Skeletal muscle satellite cell (primary cell): Measurements from ENCODE around the gene IL11RA.
A peak's percentile ranks its signal among the peaks of the same experiment; 100 is the strongest.

Source experiments
- H3K27me3 ChIP-seq: 2 replicates; pipeline ENCODE4 v1.7.0; 2013; ENCODE audit warnings: low read length; ENCODE audit not compliant: control insufficient read depth, insufficient read depth
- H3K36me3 ChIP-seq: 2 replicates; pipeline ENCODE4 v1.7.0; 2013; ENCODE audit warnings: mild to moderate bottlenecking, control low read depth, low read length; ENCODE audit not compliant: insufficient read depth
- H3K4me1 ChIP-seq: 2 replicates; pipeline ENCODE4 v1.7.0; 2013; ENCODE audit warnings: low read length; ENCODE audit not compliant: control insufficient read depth, insufficient read depth
- H3K4me2 ChIP-seq: 2 replicates; pipeline ENCODE4 v1.7.0; 2013; ENCODE audit warnings: mild to moderate bottlenecking, low read length
- H3K4me3 ChIP-seq: 2 replicates; pipeline ENCODE4 v1.7.0; 2013; ENCODE audit warnings: low read length
- H3K9ac ChIP-seq: 2 replicates; pipeline ENCODE4 v1.7.0; 2013; ENCODE audit warnings: mild to moderate bottlenecking, low read depth, low read length, moderate library complexity
- H3K9me3 ChIP-seq: replicated peaks from 2 replicates; pipeline ENCODE4 v1.7.0; 2013; ENCODE audit warnings: mild to moderate bottlenecking, control low read depth, low read length

Gene IL11RA

GRCh38 chr9:34647084-34647403, 4.9 kb upstream of the IL11RA start:
- H3K36me3 ChIP-seq: peaks cover 20% of the 10 kb centered on the region
- peak overlapping the region; percentile 92 for H3K9ac ChIP-seq
- H3K9me3 ChIP-seq: no peaks in the 10 kb centered on the region
- no peaks in the 10 kb centered on the region for H3K27me3 ChIP-seq
- H3K4me1 ChIP-seq: peaks cover 29% of the 10 kb centered on the region
- H3K4me3 ChIP-seq: peak overlapping the region; percentile 93
- peak overlapping the region; percentile 96 for H3K4me2 ChIP-seq

- Histone ChIP-seq H3K4me1 (peaks cover 35% of the 10 kb centered on the region), H3K9me3 (no peaks in the 10 kb centered on the region), H3K9ac (peak overlapping the region; percentile 92), H3K4me3 (peak overlapping the region; percentile 93), H3K36me3 (peaks cover 20% of the 10 kb centered on the region), H3K4me2 (peak overlapping the region; percentile 96), H3K27me3 (no peaks in the 10 kb centered on the region)
Measured at GRCh38 chr9:34647651-34648050, 4.3 kb upstream of the IL11RA start.

- Histone ChIP-seq H3K27me3 (no peaks in the 10 kb centered on the region), H3K4me2 (no peak overlapping the region), H3K9ac (no peak overlapping the region), H3K4me1 (peaks cover 45% of the 10 kb centered on the region), H3K9me3 (no peaks in the 10 kb centered on the region), H3K36me3 (peaks cover 20% of the 10 kb centered on the region), H3K4me3 (no peak overlapping the region)
Measured at GRCh38 chr9:34648673-34649072, 3.3 kb upstream of the IL11RA start.

GRCh38 chr9:34650816-34651215, 1.2 kb upstream of the IL11RA start:
- H3K9ac ChIP-seq: peak overlapping the region; percentile 81
- no peaks in the 10 kb centered on the region for H3K27me3 ChIP-seq
- no peaks in the 10 kb centered on the region for H3K9me3 ChIP-seq
- H3K4me1 ChIP-seq: peaks cover 58% of the 10 kb centered on the region
- H3K36me3 ChIP-seq: peaks cover 20% of the 10 kb centered on the region
- H3K4me2 ChIP-seq: peak overlapping the region; percentile 96
- peak overlapping the region; percentile 71 for H3K4me3 ChIP-seq

- Histone ChIP-seq H3K27me3 (no peaks in the 10 kb centered on the region), H3K9me3 (no peaks in the 10 kb centered on the region), H3K9ac (peak overlapping the region; percentile 81), H3K4me2 (peak overlapping the region; percentile 96), H3K4me3 (peak overlapping the region; percentile 71), H3K36me3 (peaks cover 20% of the 10 kb centered on the region), H3K4me1 (peaks cover 54% of the 10 kb centered on the region)
Measured at GRCh38 chr9:34651321-34651720, 664 bp upstream of the IL11RA start.

GRCh38 chr9:34652602-34653000, 616 bp downstream of the IL11RA start:
- Histone ChIP-seq H3K9me3 (no peaks in the 10 kb centered on the region), H3K4me2 (peak overlapping the region; percentile 96), H3K4me1 (peaks cover 48% of the 10 kb centered on the region), H3K27me3 (no peaks in the 10 kb centered on the region), H3K4me3 (peak overlapping the region; percentile 71), H3K9ac (peak overlapping the region; percentile 81), H3K36me3 (peaks cover 20% of the 10 kb centered on the region)

GRCh38 chr9:34653151-34654072, 1.4 kb downstream of the IL11RA start:
- Histone ChIP-seq H3K9ac (no peak overlapping the region), H3K4me3 (peak overlapping the region; percentile 71), H3K36me3 (peaks cover 15% of the 10 kb centered on the region), H3K4me2 (peak overlapping the region; percentile 96), H3K4me1 (peaks cover 43% of the 10 kb centered on the region), H3K27me3 (no peaks in the 10 kb centered on the region), H3K9me3 (no peaks in the 10 kb centered on the region)

- H3K9me3 ChIP-seq: no peaks in the 10 kb centered on the region
- no peak overlapping the region for H3K4me2 ChIP-seq
- peaks cover 4% of the 10 kb centered on the region for H3K36me3 ChIP-seq
- peaks cover 43% of the 10 kb centered on the region for H3K4me1 ChIP-seq
- H3K4me3 ChIP-seq: no peak overlapping the region
- no peak overlapping the region for H3K9ac ChIP-seq
- no peaks in the 10 kb centered on the region for H3K27me3 ChIP-seq
Measured at GRCh38 chr9:34654323-34655051, 2.5 kb downstream of the IL11RA start.

- Histone ChIP-seq H3K4me1 (peaks cover 43% of the 10 kb centered on the region), H3K9me3 (no peaks in the 10 kb centered on the region), H3K27me3 (no peaks in the 10 kb centered on the region), H3K4me3 (no peak overlapping the region), H3K9ac (no peak overlapping the region), H3K36me3 (no peaks in the 10 kb centered on the region), H3K4me2 (no peak overlapping the region)
Measured at GRCh38 chr9:34655394-34655793, 3.4 kb downstream of the IL11RA start.

- Histone ChIP-seq H3K4me1 (peaks cover 29% of the 10 kb centered on the region), H3K4me3 (no peak overlapping the region), H3K27me3 (no peaks in the 10 kb centered on the region), H3K4me2 (no peak overlapping the region), H3K9me3 (no peaks in the 10 kb centered on the region), H3K9ac (no peak overlapping the region), H3K36me3 (no peaks in the 10 kb centered on the region)
Measured at GRCh38 chr9:34656992-34657391, 5.0 kb downstream of the IL11RA start.

- no peak overlapping the region for H3K4me2 ChIP-seq
- H3K9ac ChIP-seq: no peak overlapping the region
- H3K27me3 ChIP-seq: no peaks in the 10 kb centered on the region
- no peaks in the 10 kb centered on the region for H3K36me3 ChIP-seq
- H3K9me3 ChIP-seq: no peaks in the 10 kb centered on the region
- peaks cover 15% of the 10 kb centered on the region for H3K4me1 ChIP-seq
- H3K4me3 ChIP-seq: no peak overlapping the region
Measured at GRCh38 chr9:34658461-34658860, 6.5 kb downstream of the IL11RA start.
